ENCODE measurements around the gene SLC6A18.

SLC6A18 gene

DNA sequence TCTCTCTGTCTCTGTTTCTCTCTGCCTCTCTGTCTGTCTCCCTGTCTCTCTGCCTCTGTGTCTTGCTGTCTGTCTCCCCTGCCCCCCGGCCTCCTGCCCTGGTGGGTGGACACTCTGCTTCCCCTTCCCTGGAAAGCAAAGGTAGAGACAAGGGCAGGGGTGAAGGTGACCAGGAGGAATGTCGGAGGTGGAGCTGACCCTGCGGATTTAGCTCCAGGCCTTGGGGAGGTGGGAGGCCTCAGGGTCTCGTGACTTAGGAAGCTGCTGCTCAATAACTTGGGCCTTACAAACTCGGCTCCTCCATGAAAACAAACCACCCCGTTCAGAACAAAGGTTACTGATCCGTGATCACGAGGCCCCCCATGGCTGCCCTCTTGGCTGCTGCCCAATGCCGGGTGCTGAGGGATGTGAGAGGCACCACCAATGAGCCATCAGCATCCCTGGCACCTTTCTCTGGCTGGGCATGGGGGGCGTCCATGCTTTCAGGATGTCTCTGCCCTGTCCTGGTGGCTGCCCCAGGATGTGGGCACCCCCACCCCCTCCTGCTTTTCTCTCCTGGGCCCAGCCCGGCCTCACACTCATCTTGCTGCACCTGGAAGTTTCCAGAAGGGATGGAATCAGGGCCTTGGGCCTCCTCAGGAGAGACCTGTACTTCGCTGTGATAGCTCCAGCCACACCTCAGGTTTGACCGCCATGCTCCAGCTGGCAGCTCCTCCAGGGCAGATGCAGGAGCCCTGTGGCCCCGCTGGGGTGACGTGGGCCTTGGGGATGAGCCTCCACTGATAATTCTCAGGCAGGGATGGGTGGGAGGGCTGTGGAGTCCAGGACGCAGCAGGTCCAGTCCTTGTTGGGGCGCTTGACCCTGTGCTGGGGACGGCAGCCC is 38.6 kb upstream of the SLC6A18 start:
- DNase-seq: no peak

DNA sequence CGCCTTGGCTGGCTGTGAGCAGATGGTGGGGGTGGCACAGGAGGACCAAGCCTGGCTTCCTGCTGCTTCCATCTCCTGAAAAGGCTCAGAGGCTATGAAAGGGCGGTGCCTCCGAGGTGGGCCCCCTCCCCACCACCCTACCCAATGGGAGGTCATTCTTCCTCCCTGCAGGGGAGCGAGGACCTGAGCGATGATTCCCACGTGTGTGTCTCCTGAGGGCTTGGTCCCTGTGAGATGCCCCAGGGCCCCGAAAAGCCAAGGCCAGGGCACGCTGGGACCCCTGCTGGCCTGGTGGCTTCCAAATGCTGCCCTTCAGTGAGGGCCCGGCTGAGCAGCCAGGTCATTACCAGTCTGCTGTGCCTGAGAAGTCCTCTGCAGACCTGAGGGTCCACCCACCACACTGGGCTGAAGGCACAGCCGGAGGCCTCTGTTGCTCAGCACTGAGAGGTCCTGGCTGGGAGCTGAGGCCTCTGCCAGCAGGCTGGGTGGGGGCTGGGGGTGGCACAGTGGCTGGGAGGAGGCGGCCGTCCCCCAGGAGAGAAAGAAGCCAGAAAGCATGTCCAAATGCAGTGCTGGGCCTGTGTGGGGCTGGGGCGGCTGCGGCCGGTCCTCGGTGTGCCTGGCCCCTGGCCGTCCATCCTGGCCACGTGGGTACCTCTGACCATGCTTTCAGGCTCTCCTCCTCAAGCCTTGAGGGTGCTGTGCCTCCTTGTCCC is 37.8 kb upstream of the SLC6A18 start:
- DNase-seq: no peak

- no peak for DNase-seq
These were observed 37.2 kb upstream of the SLC6A18 start for GRCh38 chr5:1187950-1188334.

DNA sequence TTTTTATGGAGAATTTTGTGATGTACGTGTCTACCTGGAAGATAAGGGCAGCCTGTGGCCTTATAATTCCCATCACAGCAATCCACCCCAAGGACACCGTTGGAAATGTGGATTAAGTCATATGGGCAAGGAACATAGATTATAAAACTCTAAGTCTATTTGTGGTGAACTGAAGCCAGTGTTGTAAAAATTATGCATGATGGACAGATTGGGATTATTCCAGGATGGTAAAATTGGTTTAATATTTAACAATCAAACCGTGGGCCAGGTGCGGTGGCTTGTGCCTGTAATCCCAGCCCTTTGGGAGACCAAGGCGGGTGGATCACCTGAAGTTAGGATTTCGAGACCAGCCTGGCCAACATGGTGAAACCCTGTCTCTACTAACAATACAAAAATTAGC is 36.7 kb upstream of the SLC6A18 start:
- no peak for DNase-seq

GRCh38 chr5:1189269-1189668 is 35.9 kb upstream of the SLC6A18 start:
- no peak for DNase-seq

DNA sequence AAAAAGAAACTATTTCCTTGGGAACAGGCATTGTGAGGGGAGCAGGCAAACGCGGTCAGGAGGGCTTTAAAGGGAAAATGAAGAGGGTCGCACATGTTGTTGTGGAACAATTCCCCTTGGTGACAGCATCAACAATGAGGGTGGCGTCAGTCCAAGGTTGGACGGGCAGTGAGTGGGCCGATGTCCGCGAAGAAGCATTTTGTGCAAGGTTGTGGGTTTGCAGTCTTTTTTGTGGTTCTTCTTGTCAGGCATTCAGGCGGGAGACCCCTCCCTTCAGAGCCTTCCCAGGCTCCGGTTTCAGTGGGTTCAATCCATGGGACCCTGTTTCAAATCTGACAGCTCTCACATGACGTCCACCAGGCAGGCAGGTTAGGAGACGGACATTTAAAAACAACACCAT is 34.9 kb upstream of the SLC6A18 start:
- no peak for DNase-seq

DNA sequence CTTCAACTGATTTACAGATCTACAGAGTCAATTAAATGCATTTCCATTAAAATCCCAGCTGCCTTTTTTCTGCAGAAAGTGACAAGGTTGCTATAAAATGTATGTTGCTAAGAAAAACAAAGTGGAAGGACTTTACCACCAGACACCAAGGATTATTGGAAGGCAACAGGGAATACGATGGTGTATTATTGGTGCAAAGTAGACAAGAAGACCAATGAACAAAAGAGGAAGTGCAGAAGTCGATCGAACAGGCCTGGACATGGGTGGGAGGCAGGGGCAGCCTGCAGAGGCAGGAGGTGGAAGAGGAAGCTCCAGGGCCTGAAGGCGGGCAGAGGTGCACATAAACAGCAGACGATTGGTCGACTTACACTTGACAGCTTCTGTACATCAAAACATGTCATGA is 34.3 kb upstream of the SLC6A18 start:
- DNase-seq: no peak

GRCh38 chr5:1192971-1193590 is 32.1 kb upstream of the SLC6A18 start:
- DNase-seq: no peak

DNA sequence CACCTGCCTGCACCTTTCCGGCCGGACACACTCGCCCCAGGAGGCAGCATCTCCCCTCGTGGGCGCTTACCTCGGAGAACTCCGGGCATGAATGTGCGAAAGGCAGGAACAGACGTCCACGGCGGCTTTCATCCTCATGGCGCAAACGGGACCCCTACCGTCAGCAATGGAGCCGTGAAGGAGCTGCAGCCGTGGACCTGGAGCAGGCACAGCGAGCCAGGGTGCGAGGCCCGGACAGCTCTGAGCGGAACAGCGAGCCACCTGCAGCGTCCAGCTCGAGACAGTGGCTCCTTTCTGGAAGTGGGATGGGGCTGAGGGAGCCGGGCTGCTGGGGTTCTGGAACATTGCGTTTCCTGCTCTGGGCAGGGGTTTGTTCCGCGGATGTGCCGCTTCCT is 31.6 kb upstream of the SLC6A18 start:
- no peak for DNase-seq

GRCh38 chr5:1194378-1194777 is 30.8 kb upstream of the SLC6A18 start:
- DNase-seq: no peak

GRCh38 chr5:1195439-1195838 is 29.7 kb upstream of the SLC6A18 start:
- no peak for DNase-seq

DNA sequence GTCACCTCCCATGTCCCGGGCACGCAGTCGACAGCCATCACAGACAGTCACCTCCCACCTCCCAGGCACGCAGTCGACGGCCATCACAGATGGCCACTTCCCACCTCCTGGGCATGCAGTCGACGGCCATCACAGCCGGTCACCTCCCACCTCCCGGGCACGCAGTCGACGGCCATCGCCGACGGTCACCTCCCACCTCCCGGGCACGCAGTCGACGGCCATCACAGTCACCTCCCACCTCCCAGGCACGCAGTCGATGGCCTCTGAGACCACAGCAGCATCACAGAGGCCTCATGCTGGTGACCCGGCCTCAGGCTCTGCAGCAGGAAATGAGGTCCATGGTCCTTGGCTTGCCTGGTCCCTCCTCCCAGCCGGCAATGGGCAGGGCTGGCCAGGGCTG is 29.3 kb upstream of the SLC6A18 start:
- DNase-seq: no peak

- no peak for DNase-seq
These were observed 28.6 kb upstream of the SLC6A18 start for GRCh38 chr5:1196562-1196961.

GRCh38 chr5:1197876-1198666 is 27.1 kb upstream of the SLC6A18 start:
- no peak for DNase-seq

GRCh38 chr5:1199340-1199648 is 25.9 kb upstream of the SLC6A18 start:
- no peak for DNase-seq

GRCh38 chr5:1199649-1200494 is 25.3 kb upstream of the SLC6A18 start:
- no peak for DNase-seq

DNA sequence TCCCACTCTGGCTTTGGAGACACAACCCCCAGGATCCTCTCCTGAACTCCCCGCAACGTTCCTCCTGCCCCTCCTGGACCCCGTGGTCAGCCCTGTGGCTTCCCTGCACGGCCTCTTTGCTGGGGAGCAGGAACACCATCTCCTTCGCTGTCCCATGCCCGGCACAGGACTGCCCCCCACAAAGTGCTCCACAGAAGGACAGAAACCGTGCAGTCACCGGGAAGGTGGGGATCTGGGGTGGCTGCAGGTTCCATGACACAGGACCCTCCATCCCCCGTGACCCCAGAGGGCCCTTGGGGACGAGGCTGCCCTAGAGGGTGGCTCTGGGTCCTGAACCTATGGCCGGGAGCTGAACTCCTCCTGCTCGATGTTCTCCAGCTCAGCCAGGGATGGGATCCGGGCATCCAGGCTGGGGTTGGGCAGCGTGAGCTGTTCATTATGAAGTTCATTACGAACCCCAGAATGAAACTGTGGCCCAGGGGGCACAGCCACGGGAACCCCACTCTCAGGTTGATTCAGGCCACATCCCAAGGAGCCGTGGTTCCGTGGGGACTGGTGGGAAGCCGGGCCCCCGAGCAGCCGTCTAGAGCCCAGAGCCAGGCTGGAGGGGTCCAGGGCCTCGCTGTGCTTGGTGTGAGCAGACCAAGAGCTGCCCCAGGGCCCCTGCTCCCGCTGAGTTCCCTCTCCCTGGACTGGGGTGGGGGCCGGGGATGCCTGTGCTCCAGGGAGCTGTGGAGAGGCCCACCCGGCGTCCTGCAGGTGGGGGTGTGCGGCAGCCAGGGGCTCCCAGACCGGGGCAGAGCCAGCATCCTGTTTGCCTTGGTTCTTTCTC is 24.5 kb upstream of the SLC6A18 start:
- DNase-seq: no peak

DNA sequence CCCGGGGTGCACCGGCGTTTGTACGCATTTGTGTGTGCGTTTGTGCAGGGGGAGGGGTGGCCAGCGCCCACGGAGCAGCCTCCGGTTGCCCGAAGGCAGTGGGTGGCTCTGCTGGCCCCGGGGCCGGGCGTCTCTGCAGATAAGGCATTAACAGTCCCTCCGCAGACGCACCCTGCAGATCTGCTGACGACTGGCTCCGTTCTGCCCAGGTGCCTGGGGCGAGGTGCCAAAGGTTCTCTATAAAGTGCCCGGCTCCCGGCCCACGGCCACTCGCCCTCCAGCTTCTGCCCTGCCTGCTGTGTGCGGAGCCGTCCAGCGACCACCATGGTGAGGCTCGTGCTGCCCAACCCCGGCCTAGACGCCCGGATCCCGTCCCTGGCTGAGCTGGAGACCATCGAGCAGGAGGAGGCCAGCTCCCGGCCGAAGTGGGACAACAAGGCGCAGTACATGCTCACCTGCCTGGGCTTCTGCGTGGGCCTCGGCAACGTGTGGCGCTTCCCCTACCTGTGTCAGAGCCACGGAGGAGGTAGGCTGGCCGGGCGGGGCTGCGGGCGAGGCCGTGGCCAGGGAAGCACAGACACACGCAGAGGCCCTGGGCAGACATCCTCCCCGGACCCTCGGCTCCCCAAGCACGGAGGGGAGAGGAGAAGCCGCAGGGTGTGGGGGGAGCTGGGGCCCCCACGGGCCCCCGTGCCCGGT is 23.7 kb upstream of the SLC6A18 start, which contains the start of gene SLC6A19:
TSS of gene SLC6A19 (plus strand) at position 269 of the 699 bp plus-strand sequence. CDS start at position 325, 56 bp downstream.
- DNase-seq: no peak

All from anterior cingulate cortex (tissue), 58 donors.